GM23248 (cell line): ENCODE results near the gene ZNF467. TPM values are rescaled to one million over a fixed set of nuclear protein-coding genes. Genes with fewer than 3 reads are reported as not detected.

Source experiments
- DNase-seq: peaks from one replicate; pipeline ENCODE4 v3.0.0-alpha.2; 2015
- H2AFZ ChIP-seq: fragments of 200-600 bp; sonication (generic); 2 replicates; pipeline ENCODE4 v1.6.1; 2016; ENCODE audit warnings: antibody characterized with exemption
- H3F3A ChIP-seq: fragments of 200-600 bp; sonication (generic); 2 replicates; pipeline ENCODE4 v1.6.1; 2016; ENCODE audit warnings: mild to moderate bottlenecking, antibody characterized with exemption, mixed run types; ENCODE audit not compliant: insufficient read depth
- H3K27ac ChIP-seq: fragments of 200-600 bp; sonication (generic); 2 replicates; pipeline ENCODE4 v1.5.1; 2016; ENCODE audit warnings: mild to moderate bottlenecking
- H3K27me3 ChIP-seq: fragments of 200-600 bp; sonication (generic); replicated peaks from 2 replicates; pipeline ENCODE4 v1.6.1; 2016; ENCODE audit warnings: mild to moderate bottlenecking; ENCODE audit not compliant: insufficient read depth
- H3K36me3 ChIP-seq: fragments of 200-600 bp; sonication (generic); 2 replicates; pipeline ENCODE4 v1.6.1; 2016; ENCODE audit warnings: low read depth, mild to moderate bottlenecking
- H3K4me1 ChIP-seq: fragments of 200-600 bp; sonication (generic); 2 replicates; pipeline ENCODE4 v1.6.1; 2016; ENCODE audit warnings: mild to moderate bottlenecking; ENCODE audit not compliant: insufficient read depth
- H3K4me2 ChIP-seq: fragments of 200-600 bp; sonication (generic); one replicate; pipeline ENCODE4 v1.6.1; 2016; ENCODE audit warnings: mild to moderate bottlenecking; ENCODE audit not compliant: unreplicated experiment
- H3K4me3 ChIP-seq: fragments of 200-600 bp; sonication (generic); 2 replicates; pipeline ENCODE4 v1.5.1; 2016; ENCODE audit warnings: mild to moderate bottlenecking
- H3K79me2 ChIP-seq: fragments of 200-600 bp; sonication (generic); 2 replicates; pipeline ENCODE4 v1.6.1; 2016; ENCODE audit warnings: mild to moderate bottlenecking; ENCODE audit not compliant: insufficient read depth
- H3K9ac ChIP-seq: fragments of 200-600 bp; sonication (generic); 2 replicates; pipeline ENCODE4 v1.6.1; 2016; ENCODE audit warnings: mild to moderate bottlenecking
- H3K9me2 ChIP-seq: fragments of 200-600 bp; sonication (generic); 2 replicates; pipeline ENCODE4 v1.6.1; 2016; ENCODE audit warnings: mixed run types, mild to moderate bottlenecking, moderate library complexity; ENCODE audit not compliant: insufficient read depth
- H3K9me3 ChIP-seq: fragments of 200-600 bp; sonication (generic); one replicate; pipeline ENCODE4 v1.6.1; 2017; ENCODE audit warnings: low read depth
- H4K20me1 ChIP-seq: fragments of 200-600 bp; sonication (generic); 2 replicates; pipeline ENCODE4 v1.6.0; 2016; ENCODE audit not compliant: insufficient read depth
- EZH2 ChIP-seq: fragments of 200-600 bp; sonication (generic); IDR thresholded peaks from 2 replicates; pipeline ENCODE4 v1.6.1; 2018; ENCODE audit warnings: antibody characterized with exemption, mild to moderate bottlenecking; ENCODE audit not compliant: insufficient read depth, poor library complexity, severe bottlenecking
- EZH2phosphoT487 ChIP-seq: fragments of 200-600 bp; sonication (generic); IDR thresholded peaks from 2 replicates; pipeline ENCODE4 v1.6.1; 2018; ENCODE audit warnings: antibody characterized with exemption, moderate library complexity, mild to moderate bottlenecking, low read depth; ENCODE audit not compliant: insufficient read depth
- WGBS, 2 experiments: methylation state at CpG; one replicate each; pipeline ENCODE4 v1.1.6; 2015 to 2017; ENCODE audit warnings: low lambda C conversion rate in 2 of 2, low coverage in 1 of 2; ENCODE audit errors: missing lambda C conversion rate in 2 of 2; 5-methylcytosine and 5-hydroxymethylcytosine counted together
- in situ Hi-C: fragments of 300-500 bp; cut with MboI; formaldehyde crosslinking; loops from 2 replicates; pipeline ENCODE4 v1.15.0; 2020
- polyA plus RNA-seq: library from polyadenylated mRNA; unstranded; fragments of >200 nt; fragmentation: Nextera tagmentation; extraction: Ambion mirVana; gene quantifications from 2 replicates; pipeline ENCODE4 v1.2.1, GENCODE V29; 2016
- total RNA-seq: library from RNA; depleted of rRNA; stranded (reverse); fragments of >200 nt; shearing (Covaris generic); gene quantifications from 2 replicates; pipeline ENCODE4 v1.2.3, GENCODE V29; 2014

Gene ZNF467
- total and polyA plus RNA-seq, 2 experiments from 2014 or later, result not detected

DNA sequence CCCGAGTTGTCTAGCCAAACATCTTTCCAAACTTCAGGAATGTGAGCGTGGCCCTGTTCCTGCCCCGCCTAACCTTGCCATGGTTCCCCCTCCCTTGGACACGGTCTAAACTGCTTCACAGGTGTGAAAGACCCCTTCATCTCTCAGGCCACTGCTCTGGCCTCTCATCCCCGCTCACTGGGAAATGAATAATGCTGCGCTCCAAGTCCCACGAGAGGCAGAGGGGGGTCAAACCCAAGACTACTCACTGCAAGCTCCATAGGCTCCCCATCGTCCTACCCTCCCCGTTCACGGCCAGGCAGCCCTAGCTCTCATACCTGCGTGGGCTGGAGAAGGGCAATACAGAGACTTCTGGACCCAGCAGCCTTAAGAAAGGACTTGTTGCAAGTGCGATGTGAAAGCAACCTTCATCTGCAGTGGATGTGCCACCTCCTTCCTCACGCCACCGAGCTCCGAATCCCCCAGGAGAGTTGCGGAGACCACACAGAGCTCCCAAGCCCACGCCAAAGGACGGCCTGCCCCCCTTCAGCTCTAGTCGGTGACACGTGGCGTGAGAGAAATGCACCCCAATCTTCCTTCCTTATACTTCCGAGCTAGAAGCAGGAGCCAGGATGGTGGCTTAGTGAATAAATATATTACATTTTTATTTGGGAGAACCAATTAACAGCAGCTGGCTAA lies 9.7 kb downstream of the ZNF467 start:
- Histone ChIP-seq H3K36me3 (no peaks in the 10 kb centered on the region), H3K4me1 (no peaks in the 10 kb centered on the region), H3K4me2 (no peak overlapping the region), H2AFZ (no peak overlapping the region), H3K27ac (no peak overlapping the region), H3K9ac (no peak overlapping the region), H3F3A (no peaks in the 10 kb centered on the region), H3K27me3 (peaks cover 35% of the 10 kb centered on the region), H3K9me3 (no peaks in the 10 kb centered on the region), H3K4me3 (no peak overlapping the region), H3K9me2 (no peaks in the 10 kb centered on the region), H3K79me2 (no peaks in the 10 kb centered on the region), H4K20me1 (no peaks in the 10 kb centered on the region)
- 54 to 63% methylated on average over 22 of the region's 22 CpGs for WGBS, 2 experiments
- in situ Hi-C loops, result no loop called here
- no peak for TF ChIP-seq EZH2
- no peak for TF ChIP-seq EZH2phosphoT487
- DNase-seq, result no peak

DNA sequence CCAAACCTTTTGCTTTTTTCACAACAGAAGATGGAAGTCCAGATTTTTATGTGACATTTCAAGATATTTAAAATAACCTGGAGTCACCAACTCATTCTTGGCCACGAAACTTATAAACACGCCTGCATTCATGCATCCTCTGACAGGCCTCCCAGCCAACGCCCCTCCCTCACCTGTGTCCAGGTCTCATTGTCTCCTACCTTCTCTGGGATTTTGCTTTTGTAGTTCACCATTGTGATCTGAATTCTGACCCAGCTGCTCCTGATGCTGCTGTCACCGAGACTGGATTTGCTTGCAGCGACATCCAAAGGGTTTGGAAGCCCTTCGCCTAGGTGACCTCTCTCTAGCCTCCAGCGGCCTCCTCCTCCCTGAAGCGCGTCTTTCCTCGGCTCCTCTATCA lies 10.8 kb downstream of the ZNF467 start:
- DNase-seq, result no peak
- no peak overlapping the region for H3K4me2 ChIP-seq
- no peak overlapping the region for H3K27ac ChIP-seq
- H3K4me3 ChIP-seq, result no peak overlapping the region
- no peak overlapping the region for H2AFZ ChIP-seq
- H3K36me3 ChIP-seq, result no peaks in the 10 kb centered on the region
- H3K9me3 ChIP-seq, result no peaks in the 10 kb centered on the region
- H3K9me2 ChIP-seq, result no peaks in the 10 kb centered on the region
- TF ChIP-seq EZH2 (no peak), EZH2phosphoT487 (no peak)
- no peaks in the 10 kb centered on the region for H3F3A ChIP-seq
- H3K79me2 ChIP-seq, result no peaks in the 10 kb centered on the region
- no peaks in the 10 kb centered on the region for H4K20me1 ChIP-seq
- peaks cover 26% of the 10 kb centered on the region for H3K27me3 ChIP-seq
- 65 to 66% methylated on average over 10 of the region's 10 CpGs for WGBS, 2 experiments
- no peak overlapping the region for H3K9ac ChIP-seq
- in situ Hi-C loops, result no loop called here
- no peaks in the 10 kb centered on the region for H3K4me1 ChIP-seq

DNA sequence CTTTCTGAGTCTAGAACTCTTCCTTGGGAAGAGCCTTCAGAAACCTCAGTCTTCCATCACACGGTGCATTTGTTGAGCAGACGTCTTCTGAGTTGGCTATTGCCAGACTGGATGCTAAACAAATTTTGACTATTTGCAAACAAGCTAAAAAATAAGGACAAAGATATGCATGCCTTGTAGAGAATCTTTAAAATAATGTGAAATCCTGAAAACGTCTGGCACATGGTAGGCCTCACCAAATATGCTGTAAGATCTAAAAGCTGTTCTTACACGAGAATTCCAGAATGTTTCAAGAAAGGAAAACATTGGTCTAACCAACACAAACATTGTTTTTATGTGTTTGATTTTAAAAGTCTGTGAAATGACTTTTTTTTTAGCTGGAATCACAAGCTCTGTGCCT lies 11.3 kb downstream of the ZNF467 start:
- no peaks in the 10 kb centered on the region for H4K20me1 ChIP-seq
- in situ Hi-C loops, result no loop called here

DNA sequence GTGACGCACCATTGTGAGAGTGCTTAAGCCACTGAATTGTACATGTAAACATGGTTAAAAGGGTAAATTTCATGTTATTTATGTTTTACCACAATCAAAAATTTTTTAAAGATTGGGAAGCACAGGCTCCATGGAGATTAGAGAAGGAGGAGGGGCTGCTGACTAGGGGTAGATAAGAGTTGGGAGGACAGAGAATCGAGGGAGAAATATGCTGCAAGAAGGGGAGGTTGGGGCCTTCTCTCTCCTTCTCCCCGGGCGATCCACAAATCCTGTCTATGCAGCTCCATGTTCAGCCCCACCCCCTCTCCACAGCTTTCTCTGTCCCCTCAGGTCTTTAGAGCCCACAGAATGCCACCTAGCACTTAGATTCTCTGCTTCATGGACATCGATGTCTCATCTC lies 12.1 kb downstream of the ZNF467 start:
- peaks cover 17% of the 10 kb centered on the region; the same call in 1 of the 2 replicates for H3K27me3 ChIP-seq

More for the DNA sequence above, 11.3 kb downstream of the ZNF467 start:
- 3 to 6% methylated on average over 4 of the region's 4 CpGs for WGBS, 2 experiments
- no peak overlapping the region for H2AFZ ChIP-seq
- H3K4me2 ChIP-seq, result no peak overlapping the region
- H3K36me3 ChIP-seq, result no peaks in the 10 kb centered on the region
- H3K27ac ChIP-seq, result no peak overlapping the region
- no peaks in the 10 kb centered on the region for H3K79me2 ChIP-seq
- no peaks in the 10 kb centered on the region for H3F3A ChIP-seq
- H3K4me3 ChIP-seq, result no peak overlapping the region
- no peaks in the 10 kb centered on the region for H3K9me3 ChIP-seq
- H3K9ac ChIP-seq, result no peak overlapping the region
- no peaks in the 10 kb centered on the region for H3K9me2 ChIP-seq
- peaks cover 22% of the 10 kb centered on the region; the same call in 1 of the 2 replicates for H3K27me3 ChIP-seq
- TF ChIP-seq EZH2phosphoT487 (no peak), EZH2 (no peak)
- no peak for DNase-seq
- H3K4me1 ChIP-seq, result no peaks in the 10 kb centered on the region

More for the DNA sequence above, 12.1 kb downstream of the ZNF467 start:
- no peak for DNase-seq
- Histone ChIP-seq H4K20me1 (no peaks in the 10 kb centered on the region), H3K4me1 (no peaks in the 10 kb centered on the region), H3K4me2 (no peak overlapping the region), H3K9me3 (no peaks in the 10 kb centered on the region), H3K9ac (no peak overlapping the region), H3F3A (no peaks in the 10 kb centered on the region), H3K4me3 (no peak overlapping the region), H3K79me2 (no peaks in the 10 kb centered on the region), H3K27ac (no peak overlapping the region), H3K36me3 (no peaks in the 10 kb centered on the region), H2AFZ (no peak overlapping the region), H3K9me2 (no peaks in the 10 kb centered on the region)
- TF ChIP-seq EZH2phosphoT487 (no peak), EZH2 (no peak)
- WGBS, 2 experiments, result 42 to 55% methylated on average over 5 of the region's 5 CpGs
- in situ Hi-C loops, result no loop called here
